Transverse colon (tissue), 4 donors: Measurements from ENCODE around the gene TMEM150C. TPM values are rescaled to one million over a fixed set of nuclear protein-coding genes. Genes with fewer than 3 reads are reported as not detected.

ENCODE experiments used
- DNase-seq: peaks from one replicate; pipeline ENCODE4 v3.0.0-alpha.2; 2019
- H3K27ac ChIP-seq, 4 donors: fragments of 200-600 bp; sonication (generic); 2 replicates each; pipeline ENCODE4 v1.5.1; 2016 to 2018; ENCODE audit warnings: inconsistent platforms in 4 of 4
- H3K27me3 ChIP-seq: fragments of 200-600 bp; sonication (generic); 2 replicates; pipeline ENCODE4 v1.5.1; 2017; ENCODE audit warnings: inconsistent platforms
- H3K36me3 ChIP-seq, 4 donors: fragments of 200-600 bp; sonication (generic); 2 replicates each; pipeline ENCODE4 v1.5.1; 2017 to 2019; ENCODE audit warnings: inconsistent platforms in 4 of 4
- H3K4me1 ChIP-seq, 4 donors: fragments of 200-600 bp; sonication (generic); 2 replicates each; pipeline ENCODE4 v1.5.1; 2017 to 2020; ENCODE audit warnings: inconsistent platforms in 4 of 4
- H3K4me3 ChIP-seq, 4 donors: fragments of 200-600 bp; sonication (generic); 1 replicate in 1 of 4; 2 replicates in 3 of 4; pipeline versions ENCODE4 v1.5.1 to v1.6.1; 2017 to 2019; ENCODE audit warnings: inconsistent platforms in 4 of 4
- H3K9me3 ChIP-seq, 2 donors: fragments of 200-600 bp; sonication (generic); 2 replicates each; pipeline ENCODE4 v1.5.1; 2017 to 2019; ENCODE audit warnings: inconsistent platforms in 2 of 2
- EP300 ChIP-seq: sonication (generic); formaldehyde crosslinking; IDR thresholded peaks from one replicate; pipeline ENCODE4 v1.6.1; 2017; ENCODE audit warnings: antibody characterized with exemption, low read depth
- POLR2A ChIP-seq: fragments of 450-650 bp; IDR thresholded peaks from one replicate; pipeline ENCODE4 v1.6.1; 2016; ENCODE audit warnings: antibody characterized with exemption, mild to moderate bottlenecking, moderate library complexity
- POLR2AphosphoS5 ChIP-seq, 3 donors: sonication (generic); formaldehyde crosslinking; IDR thresholded peaks; one replicate each; pipeline ENCODE4 v1.6.1; 2016; ENCODE audit warnings: antibody characterized with exemption in 3 of 3
- WGBS, 2 donors: methylation state at CpG; one replicate each; pipeline ENCODE4 v1.1.5; 2018; ENCODE audit warnings: low coverage in 1 of 2; 5-methylcytosine and 5-hydroxymethylcytosine counted together
- in situ Hi-C, 4 donors: fragments of 200-750 bp; cut with MboI; loops; one replicate each; pipeline versions ENCODE4 v1.15.0 to v1.15.1; 2017; ENCODE audit warnings: low sequenced_read_pairs in 3 of 4, low pct_ligation_motif_present in 1 of 4, low pct_unique_long_range_greater_than_20kb in 1 of 4
- intact Hi-C: fragments of 100-400 bp; cut with DNase I; formaldehyde crosslinking; loops from one replicate; pipeline ENCODE4 v1.15.1; 2023; ENCODE audit warnings: low total_unique reads
- total RNA-seq, 4 donors: library from RNA; depleted of rRNA; stranded (reverse); fragments of >200 nt; gene quantifications; one replicate each; pipeline ENCODE4 v1.1.0, GENCODE V29; 2016
- TF ChIP-seq, protein P1 (sequence below), 5 experiments: fragments of 200-600 bp in 3 of 5; fragments of 450-650 bp in 2 of 5; sonication (generic) in 3 of 5; IDR thresholded peaks; 1 replicate in 2 of 5; 2 replicates in 3 of 5; pipeline ENCODE4 v1.5.1; 2016 to 2017; ENCODE audit warnings: antibody characterized with exemption in 5 of 5, inconsistent platforms in 3 of 5, mild to moderate bottlenecking in 2 of 5, moderate library complexity in 1 of 5

TMEM150C gene
- total RNA-seq, 4 donors from 2014 or later, result 0.37 to 6.6 (median 5.9) TPM; not detected in 1

DNA sequence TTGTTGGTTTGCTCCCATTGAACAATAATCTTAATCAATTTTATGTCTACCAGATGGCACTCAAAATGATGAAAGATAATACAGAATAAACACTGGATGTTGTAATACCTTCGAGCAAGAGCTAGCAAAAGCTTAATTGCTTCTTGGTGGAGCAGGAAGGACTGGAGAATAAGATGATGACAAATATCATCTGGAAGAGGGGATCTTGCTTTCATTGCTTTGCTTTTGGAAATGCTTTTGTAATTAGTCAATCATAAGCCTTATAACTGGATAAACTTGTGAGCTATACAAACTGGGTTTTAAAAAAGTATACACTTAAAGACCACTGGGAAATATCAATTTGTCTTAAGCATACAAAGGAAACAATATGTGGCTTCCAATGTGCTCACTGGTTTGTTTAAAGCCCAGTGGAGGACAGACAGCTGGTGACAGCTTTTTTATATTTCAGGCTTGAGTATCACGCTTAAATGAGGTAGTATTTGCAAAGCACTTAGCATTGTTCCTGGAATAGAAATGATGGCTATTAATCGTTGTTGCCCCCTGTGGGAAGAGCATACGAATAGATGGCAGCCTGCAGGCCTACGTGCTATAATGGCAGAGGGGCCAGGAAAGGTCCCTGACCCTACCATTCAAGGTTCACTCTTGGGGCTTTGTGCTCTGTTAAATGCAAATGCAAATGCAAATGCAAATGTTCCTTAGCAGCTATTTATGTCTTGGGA, 61.2 kb downstream of the TMEM150C start:
- no peaks in the 10 kb centered on the region for H3K4me1 ChIP-seq
- TF ChIP-seq POLR2A (no peak), POLR2AphosphoS5 (IDR thresholded peaks at IDR 0.05) (no peak), EP300 (no peak)
- TF ChIP-seq, protein P1, sequence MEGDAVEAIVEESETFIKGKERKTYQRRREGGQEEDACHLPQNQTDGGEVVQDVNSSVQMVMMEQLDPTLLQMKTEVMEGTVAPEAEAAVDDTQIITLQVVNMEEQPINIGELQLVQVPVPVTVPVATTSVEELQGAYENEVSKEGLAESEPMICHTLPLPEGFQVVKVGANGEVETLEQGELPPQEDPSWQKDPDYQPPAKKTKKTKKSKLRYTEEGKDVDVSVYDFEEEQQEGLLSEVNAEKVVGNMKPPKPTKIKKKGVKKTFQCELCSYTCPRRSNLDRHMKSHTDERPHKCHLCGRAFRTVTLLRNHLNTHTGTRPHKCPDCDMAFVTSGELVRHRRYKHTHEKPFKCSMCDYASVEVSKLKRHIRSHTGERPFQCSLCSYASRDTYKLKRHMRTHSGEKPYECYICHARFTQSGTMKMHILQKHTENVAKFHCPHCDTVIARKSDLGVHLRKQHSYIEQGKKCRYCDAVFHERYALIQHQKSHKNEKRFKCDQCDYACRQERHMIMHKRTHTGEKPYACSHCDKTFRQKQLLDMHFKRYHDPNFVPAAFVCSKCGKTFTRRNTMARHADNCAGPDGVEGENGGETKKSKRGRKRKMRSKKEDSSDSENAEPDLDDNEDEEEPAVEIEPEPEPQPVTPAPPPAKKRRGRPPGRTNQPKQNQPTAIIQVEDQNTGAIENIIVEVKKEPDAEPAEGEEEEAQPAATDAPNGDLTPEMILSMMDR (IDR thresholded peaks at IDR 0.05), result no peak
- H3K27ac ChIP-seq, result no peak overlapping the region
- no peak overlapping the region for H3K4me3 ChIP-seq
- in situ Hi-C loops, result no loop called here
- 11 to 69% methylated on average over 1 to 5 of the region's 5 CpGs for WGBS, 2 donors
- H3K36me3 ChIP-seq, result no peaks in the 10 kb centered on the region
- intact Hi-C loops, result no loop called here
- no peak for DNase-seq
- no peaks in the 10 kb centered on the region for H3K27me3 ChIP-seq
- H3K9me3 ChIP-seq, result no peaks in the 10 kb centered on the region

- WGBS, 2 donors, result 81 to 86% methylated on average over 6 of the region's 6 CpGs
- TF ChIP-seq POLR2A (no peak), EP300 (no peak), POLR2AphosphoS5 (IDR thresholded peaks at IDR 0.05) (no peak)
- TF ChIP-seq, protein P1 (IDR thresholded peaks at IDR 0.05), result no peak
- DNase-seq, result no peak
- intact Hi-C loops, result no loop called here
- in situ Hi-C loops, result no loop called here
- H3K36me3 ChIP-seq, result no peaks in the 10 kb centered on the region
- H3K9me3 ChIP-seq, result no peaks in the 10 kb centered on the region
- H3K27ac ChIP-seq, result no peak overlapping the region
- H3K4me1 ChIP-seq, result no peaks in the 10 kb centered on the region
- no peak overlapping the region for H3K4me3 ChIP-seq
- no peaks in the 10 kb centered on the region for H3K27me3 ChIP-seq
These were observed 61.9 kb downstream of the TMEM150C start for GRCh38 chr4:82499738-82500434.

GRCh38 chr4:82496349-82496748, 65.4 kb downstream of the TMEM150C start:
- in situ Hi-C loops, result no loop called here
- WGBS, 2 donors, result 82 to 87% methylated on average over 2 of the region's 2 CpGs
- intact Hi-C loops, result no loop called here
- TF ChIP-seq EP300, result no peak
- TF ChIP-seq, protein P1 (IDR thresholded peaks at IDR 0.05), result no peak
- TF ChIP-seq POLR2A, result no peak
- TF ChIP-seq POLR2AphosphoS5 (IDR thresholded peaks at IDR 0.05), result no peak
- Histone ChIP-seq H3K9me3 (no peaks in the 10 kb centered on the region), H3K4me3 (no peak overlapping the region), H3K36me3 (no peaks in the 10 kb centered on the region), H3K27me3 (no peaks in the 10 kb centered on the region), H3K4me1 (no peaks in the 10 kb centered on the region), H3K27ac (no peak overlapping the region)
- no peak for DNase-seq

- H3K27ac ChIP-seq, result no peak overlapping the region
- no peaks in the 10 kb centered on the region for H3K27me3 ChIP-seq
- 81 to 87% methylated on average over 4 of the region's 4 CpGs for WGBS, 2 donors
- H3K36me3 ChIP-seq, result no peaks in the 10 kb centered on the region
- H3K4me1 ChIP-seq, result no peaks in the 10 kb centered on the region
- H3K4me3 ChIP-seq, result no peak overlapping the region
- TF ChIP-seq POLR2A (no peak), EP300 (no peak), POLR2AphosphoS5 (IDR thresholded peaks at IDR 0.05) (no peak)
- TF ChIP-seq, protein P1 (IDR thresholded peaks at IDR 0.05), result no peak
- H3K9me3 ChIP-seq, result no peaks in the 10 kb centered on the region
- in situ Hi-C loops, result no loop called here
- intact Hi-C loops, result no loop called here
- DNase-seq, result no peak
These were observed 66.1 kb downstream of the TMEM150C start for GRCh38 chr4:82495666-82496065.
